Effector CD8-positive, alpha-beta T cell (primary cell): Measurements from ENCODE around the gene GLT6D1.
"Not testable (repeated sequence)": the region's sequence is repeated elsewhere in the genome, so short reads cannot be mapped to it uniquely, and the experiment has no call there.

Experiments used
- DNase-seq: peaks from one replicate; lab custom pipeline; 2025; lab: John Stamatoyannopoulos, UW

The GLT6D1 gene

DNA sequence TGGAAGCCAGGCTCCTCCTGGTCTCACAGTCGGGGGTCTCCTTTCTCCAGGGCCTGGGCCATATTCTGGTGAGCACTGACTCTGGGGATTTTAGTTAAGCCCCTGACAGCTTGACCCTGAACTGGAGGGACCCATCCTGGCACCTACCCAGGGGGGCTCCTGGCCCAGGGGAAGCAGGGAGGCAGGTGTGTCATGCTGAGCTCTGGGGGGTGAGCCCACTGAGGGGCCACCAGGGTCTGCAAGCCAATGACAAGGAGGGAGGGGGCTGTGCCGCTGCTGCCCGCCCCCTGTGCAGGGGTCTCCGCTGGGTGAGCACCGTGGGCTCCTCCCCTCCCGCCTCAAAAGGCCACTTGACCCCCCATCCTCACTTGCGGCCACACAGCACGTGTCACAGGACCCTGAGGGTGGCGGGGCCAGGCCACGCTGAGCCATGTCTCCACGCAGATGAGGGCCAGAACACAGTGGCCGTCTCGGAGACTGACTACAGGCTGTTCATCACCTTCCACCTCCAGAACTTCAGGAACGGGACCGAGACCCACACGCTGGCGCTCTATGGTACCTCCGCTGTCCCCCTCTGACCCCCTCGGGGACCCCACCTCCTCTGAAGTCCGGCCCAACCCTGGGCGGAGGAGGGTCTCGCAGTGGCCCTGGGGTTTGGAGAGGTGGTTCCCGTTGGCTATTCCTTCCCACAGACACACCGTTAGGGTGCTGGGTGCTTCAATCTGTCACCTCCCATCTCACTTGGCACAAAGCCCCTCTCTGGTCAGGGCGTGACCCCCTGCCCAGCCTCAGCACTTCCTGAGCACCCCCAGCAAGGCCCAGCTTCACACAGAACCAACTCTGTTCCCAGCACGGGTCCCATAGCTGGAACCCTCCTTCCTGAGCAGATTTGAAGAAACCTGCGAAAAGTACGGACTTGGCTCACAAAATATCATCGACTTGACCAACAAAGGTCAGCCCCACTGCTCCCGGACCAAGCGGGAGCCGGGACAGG lies 25.8 kb upstream of the GLT6D1 start:
- DNase-seq: no peak

DNA sequence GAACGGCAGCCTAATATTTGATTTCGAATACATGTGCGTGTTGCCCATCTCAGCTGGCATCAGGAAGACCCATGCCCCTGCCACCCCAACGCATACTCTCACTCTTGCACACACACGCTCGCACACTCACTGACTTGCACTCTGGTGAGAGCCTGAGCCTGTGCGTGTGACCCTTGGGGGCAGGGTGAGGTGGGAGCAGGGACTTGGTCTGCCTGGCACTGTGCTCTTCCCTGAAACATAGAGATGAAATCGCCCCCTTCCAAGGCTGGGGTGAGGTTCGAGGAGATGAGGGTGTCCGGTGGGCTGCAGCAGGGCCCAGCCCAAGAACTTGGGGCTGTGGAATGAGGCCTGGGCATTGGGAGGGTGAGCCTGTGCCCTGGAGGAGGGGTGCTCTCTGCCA lies 24.9 kb upstream of the GLT6D1 start:
- DNase-seq: no peak

DNA sequence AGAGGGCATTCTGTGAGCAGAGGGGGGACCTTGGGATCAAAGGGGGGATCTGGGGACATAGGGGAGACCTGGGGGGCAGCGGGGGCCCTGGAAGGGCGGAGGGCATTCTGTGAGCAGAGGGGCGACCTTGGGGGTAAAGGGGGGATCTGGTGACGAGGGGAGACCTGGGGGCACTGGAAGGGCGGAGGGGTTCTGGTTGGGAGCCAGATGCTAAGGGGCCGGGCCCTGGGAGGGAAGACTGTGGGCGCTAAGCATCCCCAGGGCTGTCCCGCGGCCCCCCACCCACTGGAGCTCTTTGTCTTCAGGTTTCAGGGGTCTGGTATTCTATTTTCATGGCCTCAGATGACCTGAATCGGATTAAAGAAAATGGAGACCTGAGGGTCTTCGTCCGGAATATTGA lies 24.5 kb upstream of the GLT6D1 start:
- no peak for DNase-seq

DNA sequence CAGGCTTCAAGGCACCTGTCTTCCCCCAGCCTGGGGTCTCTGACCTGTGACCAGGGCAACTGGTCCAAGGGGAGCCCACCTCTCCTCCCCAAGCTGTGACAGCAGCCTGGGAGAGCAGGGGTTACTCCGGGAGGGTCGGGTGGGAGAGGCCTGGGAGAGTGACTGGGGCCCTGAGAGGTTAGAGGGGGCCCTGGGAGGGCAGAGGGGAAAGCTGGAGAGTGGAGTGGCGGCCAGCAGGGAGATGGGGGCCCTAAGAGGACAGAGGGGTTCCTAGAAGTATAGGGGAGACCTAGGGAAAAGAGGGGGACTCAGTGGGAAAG lies 24.1 kb upstream of the GLT6D1 start:
- no peak for DNase-seq

DNA sequence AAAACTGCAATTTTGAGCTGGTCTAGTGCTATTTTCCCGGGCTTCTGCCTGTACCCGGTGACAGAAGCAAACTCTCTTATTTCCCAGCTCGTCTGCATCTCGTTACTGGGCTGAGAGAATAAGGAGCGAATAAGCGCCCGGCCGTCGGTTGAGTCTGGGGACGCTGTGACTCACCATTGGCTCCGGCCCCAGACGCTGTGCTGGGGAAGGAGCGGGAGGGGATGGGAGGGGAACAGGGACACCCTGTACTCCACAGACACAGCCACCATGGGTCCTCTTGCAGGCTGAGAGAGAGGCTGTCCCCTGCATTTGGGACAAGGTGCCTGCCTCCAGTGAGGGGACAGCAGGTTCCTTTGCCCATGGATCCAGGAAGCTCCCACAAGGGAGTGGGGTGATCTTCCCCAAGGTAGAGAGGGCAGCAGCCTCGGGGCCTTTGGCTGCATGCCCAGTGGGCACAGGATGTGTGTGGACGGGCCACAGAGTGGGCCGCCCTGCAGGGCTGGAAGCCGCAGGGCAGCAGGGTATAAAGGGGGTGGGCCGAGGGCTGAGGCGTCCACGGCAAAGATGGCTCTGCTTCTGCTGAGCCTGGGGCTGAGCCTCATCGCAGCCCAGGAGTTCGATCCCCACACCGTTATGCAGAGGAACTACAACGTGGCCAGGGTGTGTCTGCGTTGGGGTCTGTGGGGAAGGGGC lies 23.6 kb upstream of the GLT6D1 start, which contains the start of gene LCN9:
LCN9 (plus strand) TSS at position 552 of the 693 bp plus-strand sequence; CDS start at position 565, 13 bp downstream.
- DNase-seq: no peak

DNA sequence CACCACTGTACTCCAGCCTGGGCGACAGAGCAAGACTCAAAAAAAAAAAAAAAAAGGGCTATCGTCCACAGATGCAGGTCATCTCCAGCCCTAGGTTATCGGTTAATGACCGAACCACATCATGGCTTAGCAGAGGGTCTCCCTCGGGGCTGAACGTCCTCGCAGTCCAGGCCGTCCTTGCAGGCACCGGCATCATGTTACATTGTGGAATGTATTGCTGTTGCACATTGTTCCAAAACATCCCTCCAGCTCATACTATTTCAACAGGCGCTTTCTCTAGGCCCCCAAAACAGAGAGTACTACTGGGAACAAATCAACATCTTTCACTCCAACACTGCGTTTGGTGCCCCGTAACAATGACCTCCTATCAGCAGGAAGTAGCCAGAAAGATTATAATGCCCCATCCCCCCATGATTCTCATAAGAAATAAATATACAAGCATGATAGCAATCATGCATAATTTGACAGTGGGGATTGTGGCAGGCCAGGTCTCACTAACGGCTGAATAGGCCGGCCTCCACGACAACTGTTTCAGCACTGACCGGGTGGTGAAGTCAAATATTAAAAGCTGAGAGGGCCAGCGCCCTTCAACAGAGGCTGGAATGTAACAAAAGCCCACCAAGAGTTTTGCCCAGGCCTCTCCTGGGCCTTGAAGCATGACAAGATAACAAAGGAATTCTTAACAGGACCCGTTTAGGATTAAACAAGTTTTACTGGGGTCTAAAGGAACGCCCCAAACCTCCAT lies 22.6 kb upstream of the GLT6D1 start:
- no peak for DNase-seq

DNA sequence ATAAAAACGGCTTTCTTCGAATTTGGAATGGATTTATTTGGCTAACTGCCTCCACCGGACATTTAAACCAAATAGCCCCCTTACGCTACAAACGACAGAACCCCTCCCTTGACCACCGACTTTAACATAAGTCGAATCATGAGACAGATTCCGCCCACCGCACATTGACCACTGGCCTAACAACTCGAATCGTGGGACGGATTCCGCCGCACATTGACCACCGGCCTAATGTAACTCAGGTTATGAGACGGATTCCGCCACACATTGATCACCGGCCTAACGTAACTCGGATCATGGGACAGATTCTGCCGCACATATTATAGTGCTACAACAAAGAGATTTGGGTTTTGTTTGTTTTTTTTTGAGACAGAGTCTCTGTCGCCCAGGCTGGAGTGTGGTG lies 21.1 kb upstream of the GLT6D1 start:
- DNase-seq: no peak

DNA sequence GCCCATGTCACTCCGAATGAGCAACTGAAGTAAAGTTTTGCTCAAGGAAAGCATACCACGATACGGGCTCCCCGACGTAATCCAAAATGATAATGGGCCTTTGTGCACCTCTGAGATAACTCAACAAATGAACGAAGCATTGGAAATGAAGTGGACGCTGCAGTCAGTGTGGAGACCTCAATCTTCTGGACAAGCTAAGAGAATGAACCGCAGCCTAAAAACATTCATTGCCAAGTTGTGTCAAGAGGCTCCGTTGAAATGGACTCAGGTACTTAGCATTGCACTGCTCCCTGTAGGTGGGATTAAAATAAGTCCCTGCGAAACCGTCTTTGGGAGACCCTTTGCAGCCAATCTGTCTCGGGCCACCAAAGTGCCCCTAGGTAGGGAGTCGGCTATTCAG lies 19.9 kb upstream of the GLT6D1 start:
- no peak for DNase-seq

DNA sequence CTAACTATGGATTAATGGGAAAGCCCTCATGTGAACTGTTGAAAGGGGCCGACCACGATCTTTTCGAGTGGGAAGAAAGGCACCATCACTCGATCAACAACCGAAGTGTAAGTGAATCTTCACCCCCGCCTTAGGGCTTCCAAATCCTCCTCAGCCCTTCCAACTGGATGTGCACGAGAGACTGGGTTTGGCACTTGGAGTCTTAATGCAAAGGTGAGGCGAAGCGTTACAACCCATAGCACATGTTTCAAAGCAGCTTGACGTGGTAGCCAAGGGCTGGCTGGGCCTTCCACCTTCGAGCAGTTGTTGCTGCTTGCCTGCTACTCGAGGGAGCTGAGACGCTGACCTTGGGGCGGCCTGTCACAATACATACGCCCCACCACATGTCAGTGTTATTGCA lies 18.1 kb upstream of the GLT6D1 start:
- DNase-seq: no peak

DNA sequence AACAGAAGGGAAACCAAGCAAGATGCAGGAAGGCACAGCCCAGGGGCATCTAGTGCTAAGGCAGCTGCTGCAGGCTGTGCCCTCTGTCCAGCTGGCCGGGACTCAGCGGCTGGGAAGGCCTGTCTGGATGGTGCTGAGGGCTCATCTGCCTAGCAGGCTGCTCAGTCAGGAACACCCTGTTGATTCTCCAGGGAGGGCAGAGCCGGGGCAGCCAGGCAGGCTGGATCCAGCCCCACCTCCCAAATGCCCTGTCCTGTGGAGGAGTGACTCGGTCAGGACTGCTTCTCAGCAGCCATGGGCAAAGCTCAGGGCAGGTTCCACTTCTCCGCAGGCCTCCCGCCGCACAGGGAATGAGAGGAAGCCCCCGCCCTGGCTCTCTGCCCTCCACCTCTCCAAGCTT lies 16.0 kb upstream of the GLT6D1 start:
- DNase-seq: no peak

DNA sequence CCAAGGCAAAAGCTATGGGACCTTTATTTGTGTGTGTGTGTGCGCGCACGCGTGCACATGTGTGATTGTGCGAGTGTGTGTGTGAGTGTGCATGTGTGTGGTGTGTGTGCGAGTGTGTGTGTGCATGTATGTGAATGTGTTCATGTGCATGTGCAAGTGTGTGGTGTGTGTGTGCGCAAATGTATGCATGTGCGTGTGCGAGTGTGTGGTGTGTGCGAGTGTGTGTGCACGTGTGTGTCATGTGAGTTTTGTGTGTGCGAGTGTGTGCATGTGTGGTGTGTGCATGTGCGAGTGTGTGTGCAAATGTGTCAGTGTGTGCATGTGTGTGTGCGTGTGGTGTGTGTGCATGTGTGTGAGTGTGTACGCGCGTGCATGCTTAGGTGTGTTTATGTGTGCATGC lies 11.1 kb upstream of the GLT6D1 start:
- no peak for DNase-seq

DNA sequence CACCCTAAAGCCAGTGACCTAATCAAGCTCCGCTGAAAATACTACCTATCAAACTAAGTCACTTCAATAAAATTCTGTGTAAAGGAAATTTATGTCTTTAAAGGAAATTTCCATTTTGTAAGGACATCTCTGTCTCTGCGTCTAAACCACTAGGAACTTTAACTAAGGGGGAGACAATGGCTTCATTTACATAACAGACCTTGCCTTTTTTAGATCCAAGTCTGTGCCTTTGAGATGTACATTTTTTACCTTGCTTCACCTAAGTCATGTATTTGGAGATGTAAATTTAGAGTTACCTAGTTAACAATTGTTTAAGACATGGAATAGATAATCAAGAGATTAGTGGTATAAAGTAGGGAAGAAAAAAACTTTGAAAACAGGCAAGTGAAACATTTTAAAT lies 10.2 kb upstream of the GLT6D1 start:
- no peak for DNase-seq

DNA sequence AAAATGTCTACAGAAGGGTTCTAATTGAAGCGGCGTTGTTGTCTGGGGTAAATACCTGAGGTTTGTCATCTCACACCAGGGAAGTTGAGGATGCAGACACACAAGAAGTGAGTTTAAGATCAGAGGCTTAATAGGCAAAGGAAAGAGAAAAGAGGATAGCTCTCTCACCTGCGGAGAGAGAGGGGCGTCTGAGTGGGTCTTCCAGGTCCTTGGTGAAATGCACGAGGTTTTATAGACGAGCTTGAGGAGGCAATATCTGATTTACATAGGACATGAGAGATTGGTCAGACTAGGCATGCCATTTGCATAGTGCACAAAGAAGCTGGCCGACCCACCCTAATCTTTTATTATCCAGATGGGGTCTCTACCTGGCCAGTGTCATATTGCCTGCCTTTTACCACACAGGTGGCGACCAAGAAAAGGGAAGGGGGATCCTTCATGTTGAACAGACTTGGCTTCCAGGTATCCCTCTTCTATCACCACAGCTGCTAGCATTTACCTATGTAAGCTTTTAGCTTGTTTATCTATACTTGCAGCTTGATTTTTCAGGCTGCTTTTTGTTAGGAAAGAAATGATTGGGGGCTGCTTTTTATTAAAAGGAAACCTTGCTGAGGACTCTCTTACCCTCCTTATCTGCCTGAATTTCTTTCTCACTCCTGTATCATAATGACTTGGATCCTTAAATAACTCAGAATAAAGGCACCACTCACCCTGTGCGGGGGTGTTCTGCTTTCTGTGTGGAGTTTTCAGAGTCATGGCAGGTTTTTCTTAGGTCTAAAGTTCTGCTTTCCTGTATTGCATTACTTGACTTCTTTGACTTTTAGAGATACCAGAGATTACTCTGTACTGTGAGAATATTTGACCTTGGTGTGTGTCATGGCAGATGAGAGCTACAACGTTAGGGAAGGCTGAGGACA lies 9.4 kb upstream of the GLT6D1 start:
- no peak for DNase-seq

DNA sequence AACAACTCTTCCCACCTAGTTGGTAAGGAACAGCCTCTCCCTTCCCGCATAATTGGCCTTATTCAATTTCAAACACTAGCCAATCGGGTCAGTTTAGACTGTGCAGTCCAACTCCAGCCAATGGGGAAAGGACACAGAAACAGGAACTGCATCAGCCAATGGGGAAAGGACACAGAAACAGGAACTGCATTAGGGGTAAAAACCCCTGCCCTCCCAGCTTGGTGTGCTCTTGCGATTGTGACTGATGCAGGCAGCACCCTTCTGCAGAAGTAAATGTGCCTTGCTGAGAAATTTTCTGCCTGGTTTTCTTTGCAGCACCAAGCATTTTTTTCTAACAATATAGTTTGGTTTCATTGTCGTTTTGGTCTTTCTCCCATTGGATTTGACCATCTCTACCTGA lies 8.5 kb upstream of the GLT6D1 start:
- no peak for DNase-seq

DNA sequence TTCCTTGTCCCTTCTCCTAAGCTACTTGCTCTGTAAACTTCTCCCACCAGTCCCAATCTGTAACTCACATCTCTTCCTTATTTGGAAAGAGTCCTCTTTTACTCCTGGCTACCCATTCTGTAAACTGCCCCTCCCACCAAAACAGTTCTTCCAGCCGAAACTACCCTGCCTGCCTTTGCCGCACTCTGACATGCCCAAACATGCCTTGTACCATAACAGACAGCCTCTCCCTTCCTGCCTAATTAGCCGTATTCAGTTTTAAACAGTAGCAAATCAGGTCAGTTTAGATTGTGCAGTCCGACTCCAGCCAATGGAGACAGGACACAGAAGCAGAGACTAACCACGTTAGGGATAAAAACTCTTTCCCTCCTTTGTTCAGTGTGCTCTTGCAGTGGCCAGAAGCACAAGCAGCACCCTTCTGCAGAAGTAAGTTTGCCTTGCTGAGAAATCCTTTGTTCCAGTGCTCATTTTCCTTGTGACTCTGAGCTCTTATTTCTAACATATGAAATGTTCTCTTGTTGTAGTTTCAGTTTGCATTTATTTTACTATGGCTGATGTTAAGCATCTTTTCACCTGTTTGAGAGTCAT lies 5.4 kb upstream of the GLT6D1 start:
- no peak for DNase-seq

DNA sequence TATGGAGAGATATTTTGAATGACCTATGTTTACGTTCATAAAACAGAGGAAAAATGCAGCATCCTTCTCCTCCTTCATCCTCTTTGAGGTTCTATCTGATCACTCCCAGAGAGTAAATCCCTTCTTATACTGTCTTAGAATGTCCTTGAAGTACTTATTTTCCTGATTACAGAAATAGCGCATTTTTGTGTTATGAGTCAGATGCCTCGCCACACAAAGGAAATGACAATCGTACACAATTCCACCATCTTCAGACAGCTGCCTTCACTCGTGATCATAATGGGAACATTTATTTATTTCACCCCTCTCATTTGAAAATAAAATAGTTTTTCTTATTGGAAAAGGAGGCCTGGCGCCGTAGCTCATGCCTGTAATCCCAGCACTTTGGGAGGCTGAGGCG lies 2.4 kb upstream of the GLT6D1 start:
- DNase-seq: no peak

DNA sequence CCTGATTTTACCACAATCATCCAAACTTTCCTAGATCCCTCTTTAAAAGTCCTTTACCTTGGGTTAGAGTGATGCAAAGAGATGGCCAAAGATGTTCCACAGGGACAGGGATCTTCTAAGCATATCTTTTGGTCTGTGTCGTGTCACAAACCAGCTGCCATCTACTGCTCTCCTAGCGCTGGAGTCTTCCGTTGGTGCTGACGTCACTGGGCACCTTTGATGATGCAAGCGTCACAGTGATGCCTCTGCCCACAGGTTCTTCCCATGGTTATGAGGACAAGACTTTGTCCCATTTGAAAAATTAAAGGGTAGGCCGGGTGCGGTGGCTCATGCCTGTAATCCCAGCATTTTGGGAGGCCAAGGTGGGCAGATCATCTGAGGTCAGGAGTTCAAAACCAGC lies 1.7 kb upstream of the GLT6D1 start:
- no peak for DNase-seq

DNA sequence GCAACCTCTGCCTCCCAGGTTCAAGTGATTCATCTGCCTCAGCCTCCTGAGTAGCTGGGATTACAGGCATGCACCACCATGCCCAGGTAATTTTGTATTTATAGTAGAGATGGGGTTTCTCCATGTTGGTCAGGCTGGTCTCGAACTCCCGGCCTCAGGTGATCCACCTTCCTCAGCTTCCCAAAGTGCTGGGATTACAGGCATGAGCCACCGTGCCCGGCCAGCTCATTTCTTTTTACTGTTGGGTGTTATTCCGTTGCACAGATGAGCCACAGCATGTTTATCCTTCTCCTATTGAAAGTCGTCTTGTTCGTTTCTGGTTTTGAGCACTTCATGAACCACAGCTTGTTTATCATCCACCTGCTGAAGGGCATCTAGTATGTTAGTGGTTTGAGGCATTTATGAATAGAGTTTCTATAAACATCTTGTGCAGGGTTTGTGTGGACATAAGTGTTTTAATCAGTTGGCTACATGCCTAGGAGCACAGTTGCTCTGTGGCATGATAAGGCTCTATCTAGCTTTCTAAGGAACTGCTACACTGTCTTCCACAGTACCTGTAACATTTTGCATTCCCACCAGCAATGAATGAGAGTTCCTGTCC lies 2.3 kb downstream of the GLT6D1 start:
- DNase-seq: not testable (repeated sequence)

DNA sequence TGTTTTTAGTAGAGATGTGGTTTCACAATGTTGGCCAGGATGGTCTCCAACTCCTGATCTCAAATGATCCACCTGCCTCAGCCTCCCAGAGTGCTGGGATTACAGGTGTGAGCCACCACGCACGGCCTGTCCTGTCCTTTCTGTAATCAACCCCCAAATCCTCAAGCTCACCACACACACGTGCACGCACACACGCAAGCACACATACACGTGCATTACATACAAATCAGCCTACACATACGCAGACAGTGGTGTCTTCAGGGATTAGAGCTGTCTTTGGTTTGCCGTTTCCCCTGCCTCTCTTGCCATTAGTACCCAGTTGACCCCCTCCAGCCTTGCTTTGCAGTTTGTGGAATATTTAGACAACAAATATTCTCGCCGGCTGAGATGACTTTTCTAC lies 6.5 kb downstream of the GLT6D1 start:
- DNase-seq: no peak

DNA sequence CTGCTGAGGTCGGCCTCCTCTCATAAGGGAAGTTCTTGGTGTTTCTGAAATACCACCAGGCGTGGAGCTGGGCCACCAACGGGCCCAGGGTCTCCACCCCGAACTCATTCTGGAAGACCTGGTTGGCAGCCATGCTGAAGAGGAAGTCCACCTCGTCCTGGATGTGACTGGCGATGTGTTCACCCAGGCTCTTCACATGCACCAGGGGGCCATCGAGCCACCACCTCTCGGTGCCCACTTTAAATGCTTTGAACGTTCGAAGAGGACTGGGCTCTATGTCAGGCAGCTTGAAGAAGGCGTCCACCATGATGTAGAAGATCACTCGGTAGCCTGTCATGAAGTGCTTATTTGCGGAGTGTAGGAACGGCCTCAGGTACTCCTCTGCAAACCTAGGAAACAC lies 15.1 kb downstream of the GLT6D1 start:
- no peak for DNase-seq
